Astrocyte (in vitro differentiated cells and primary cell): Measurements from ENCODE around the gene KDM6B. TPM values are rescaled to one million over a fixed set of nuclear protein-coding genes. Genes with fewer than 3 reads are reported as not detected.

Experiments
- DNase-seq: peaks from one replicate; pipeline ENCODE4 v3.0.0-alpha.2; 2010; ENCODE audit warnings: low read depth
- FAIRE-seq: peaks from 2 replicates; lab custom pipeline; 2011; peaks lifted over from hg19 to GRCh38; lab: Jason Lieb, UNC
- H2AFZ ChIP-seq: 2 replicates; pipeline ENCODE4 v1.6.0; 2012; ENCODE audit warnings: low read depth, low read length, inconsistent platforms
- H3K27ac ChIP-seq: 2 replicates; pipeline ENCODE4 v1.5.1; 2011; ENCODE audit warnings: low read depth, low read length, inconsistent platforms
- H3K27me3 ChIP-seq: 2 replicates; pipeline ENCODE4 v1.6.0; 2011; ENCODE audit warnings: low read length, inconsistent platforms; ENCODE audit not compliant: insufficient read depth
- H3K36me3 ChIP-seq: 2 replicates; pipeline ENCODE4 v1.5.1; 2011; ENCODE audit warnings: low read length, inconsistent platforms; ENCODE audit not compliant: insufficient read depth
- H3K4me1 ChIP-seq: 2 replicates; pipeline ENCODE4 v1.5.1; 2011; ENCODE audit warnings: low read length, inconsistent platforms; ENCODE audit not compliant: insufficient read depth
- H3K4me2 ChIP-seq: 2 replicates; pipeline ENCODE4 v1.6.0; 2012; ENCODE audit warnings: low read length, inconsistent platforms
- H3K4me3 ChIP-seq: 2 replicates; pipeline ENCODE4 v1.5.1; 2011; ENCODE audit warnings: low read depth, mild to moderate bottlenecking, low read length, inconsistent platforms; ENCODE audit not compliant: insufficient read depth
- H3K79me2 ChIP-seq: 2 replicates; pipeline ENCODE4 v1.6.0; 2012; ENCODE audit warnings: mild to moderate bottlenecking, low read length, inconsistent platforms; ENCODE audit not compliant: insufficient read depth
- H3K9ac ChIP-seq: 2 replicates; pipeline ENCODE4 v1.6.0; 2012; ENCODE audit warnings: mild to moderate bottlenecking, low read length, inconsistent platforms
- H3K9me3 ChIP-seq: 2 replicates; pipeline ENCODE4 v1.5.1; 2012; ENCODE audit warnings: low read depth, mild to moderate bottlenecking, low read length, inconsistent platforms; ENCODE audit not compliant: insufficient read depth
- H4K20me1 ChIP-seq: 2 replicates; pipeline ENCODE4 v1.6.0; 2012; ENCODE audit warnings: low read length, inconsistent platforms; ENCODE audit not compliant: insufficient read depth
- H3K27ac Mint-ChIP-seq: one replicate; pipeline ENCODE4 v1.8.0; 2021; ENCODE audit warnings: mild to moderate bottlenecking, mixed read lengths; ENCODE audit not compliant: unreplicated experiment
- H3K27me3 Mint-ChIP-seq: one replicate; pipeline ENCODE4 v1.8.0; 2021; ENCODE audit warnings: low read depth, mixed read lengths; ENCODE audit not compliant: unreplicated experiment
- H3K36me3 Mint-ChIP-seq: one replicate; pipeline ENCODE4 v1.8.0; 2021; ENCODE audit warnings: low read depth, mixed read lengths; ENCODE audit not compliant: unreplicated experiment
- H3K4me1 Mint-ChIP-seq: one replicate; pipeline ENCODE4 v1.8.0; 2021; ENCODE audit warnings: low read depth, mixed read lengths; ENCODE audit not compliant: unreplicated experiment
- H3K4me3 Mint-ChIP-seq: one replicate; pipeline ENCODE4 v1.8.0; 2021; ENCODE audit warnings: mild to moderate bottlenecking, moderate library complexity, mixed read lengths; ENCODE audit not compliant: unreplicated experiment
- H3K9me3 Mint-ChIP-seq: one replicate; pipeline ENCODE4 v1.8.0; 2021; ENCODE audit warnings: mild to moderate bottlenecking, mixed read lengths; ENCODE audit not compliant: unreplicated experiment
- CTCF ChIP-seq: IDR thresholded peaks from 2 replicates; pipeline ENCODE4 v1.5.1; 2011; ENCODE audit warnings: low read depth, mild to moderate bottlenecking, inconsistent platforms, low read length, moderate library complexity; ENCODE audit not compliant: insufficient read depth
- EZH2 ChIP-seq: IDR thresholded peaks from 2 replicates; pipeline ENCODE4 v1.6.1; 2012; ENCODE audit warnings: mild to moderate bottlenecking, low read length, inconsistent platforms; ENCODE audit not compliant: insufficient read depth
- total RNA-seq: library from RNA; stranded (reverse); gene quantifications from 2 replicates; pipeline ENCODE4 v1.2.1, GENCODE V29; 2021

Gene KDM6B
- total RNA-seq, 1 donor from 2014 or later: 50.4 TPM

- H3K27ac ChIP-seq: no peak overlapping the region
- H4K20me1 ChIP-seq: no peaks in the 10 kb centered on the region
- no peak overlapping the region for H3K27ac Mint-ChIP-seq
- H3K79me2 ChIP-seq: no peaks in the 10 kb centered on the region
- peaks cover 1% of the 10 kb centered on the region for H3K9me3 Mint-ChIP-seq
- DNase-seq: no peak
- no peak overlapping the region for H3K9ac ChIP-seq
- TF ChIP-seq CTCF (no peak), EZH2 (no peak)
- no peak overlapping the region for H3K4me3 ChIP-seq
- H3K36me3 Mint-ChIP-seq: no peaks in the 10 kb centered on the region
- H3K36me3 ChIP-seq: no peaks in the 10 kb centered on the region
- FAIRE-seq: peak; percentile 37
- H2AFZ ChIP-seq: no peak overlapping the region
- H3K9me3 ChIP-seq: no peaks in the 10 kb centered on the region
- no peaks in the 10 kb centered on the region for H3K4me1 Mint-ChIP-seq
- no peaks in the 10 kb centered on the region for H3K4me1 ChIP-seq
- H3K4me3 Mint-ChIP-seq: no peak overlapping the region
- H3K27me3 Mint-ChIP-seq: peaks cover 48% of the 10 kb centered on the region
- peaks cover 5% of the 10 kb centered on the region for H3K27me3 ChIP-seq
- H3K4me2 ChIP-seq: no peak overlapping the region
These were observed 8.6 kb upstream of the KDM6B start for GRCh38 chr17:7825206-7825990.

GRCh38 chr17:7830616-7831015 is 3.4 kb upstream of the KDM6B start:
- FAIRE-seq: no peak
- H3K9me3 ChIP-seq: no peaks in the 10 kb centered on the region
- peaks cover 15% of the 10 kb centered on the region for H3K4me1 ChIP-seq
- no peak for DNase-seq
- no peaks in the 10 kb centered on the region for H3K79me2 ChIP-seq
- Mint-ChIP-seq H3K4me1 (peaks cover 3% of the 10 kb centered on the region), H3K27me3 (peaks cover 47% of the 10 kb centered on the region), H3K36me3 (no peaks in the 10 kb centered on the region), H3K4me3 (no peak overlapping the region), H3K9me3 (no peaks in the 10 kb centered on the region), H3K27ac (no peak overlapping the region)
- H3K4me2 ChIP-seq: no peak overlapping the region
- no peaks in the 10 kb centered on the region for H4K20me1 ChIP-seq
- no peak overlapping the region for H3K27ac ChIP-seq
- H2AFZ ChIP-seq: no peak overlapping the region
- no peak for TF ChIP-seq EZH2
- TF ChIP-seq CTCF: no peak
- no peak overlapping the region for H3K9ac ChIP-seq
- no peaks in the 10 kb centered on the region for H3K36me3 ChIP-seq
- H3K27me3 ChIP-seq: peaks cover 6% of the 10 kb centered on the region
- no peak overlapping the region for H3K4me3 ChIP-seq

- peaks cover 3% of the 10 kb centered on the region for H3K4me1 Mint-ChIP-seq
- TF ChIP-seq EZH2 (no peak), CTCF (no peak)
- no peaks in the 10 kb centered on the region for H3K9me3 Mint-ChIP-seq
- Histone ChIP-seq H3K4me3 (no peak overlapping the region), H4K20me1 (no peaks in the 10 kb centered on the region), H3K79me2 (no peaks in the 10 kb centered on the region), H3K36me3 (no peaks in the 10 kb centered on the region), H3K27me3 (peaks cover 6% of the 10 kb centered on the region), H3K4me2 (no peak overlapping the region), H3K4me1 (peaks cover 19% of the 10 kb centered on the region), H3K9me3 (no peaks in the 10 kb centered on the region), H3K27ac (no peak overlapping the region), H2AFZ (no peak overlapping the region), H3K9ac (no peak overlapping the region)
- H3K27me3 Mint-ChIP-seq: peaks cover 46% of the 10 kb centered on the region
- H3K36me3 Mint-ChIP-seq: no peaks in the 10 kb centered on the region
- H3K27ac Mint-ChIP-seq: no peak overlapping the region
- DNase-seq: no peak
- no peak overlapping the region for H3K4me3 Mint-ChIP-seq
- no peak for FAIRE-seq
These were observed 2.8 kb upstream of the KDM6B start for GRCh38 chr17:7831233-7831632.
